HEK293 (cell line): ENCODE measurements around the gene CDH12.

ENCODE experiments used
- CTCF ChIA-PET: fragments of 350-600 bp; formaldehyde crosslinking; extraction: SDS; loops from one replicate; lab custom pipeline; 2021; ENCODE audit warnings: antibody characterized with exemption; lab: Yijun Ruan, JAX
- POLR2A ChIA-PET: fragments of 300-600 bp; formaldehyde crosslinking; extraction: SDS; loops from one replicate; lab custom pipeline; 2020; ENCODE audit warnings: antibody characterized with exemption, inconsistent platforms; lab: Yijun Ruan, JAX
- H3K27ac ChIP-seq: fragments of 200-500 bp; sonication (Bioruptor generic); 2 replicates; pipeline ENCODE4 v1.5.1; 2014; ENCODE audit warnings: low read depth, low read length, control low read depth, inconsistent platforms; ENCODE audit errors: extremely low read depth
- H3K36me3 ChIP-seq, 2 experiments: fragments of 200-500 bp in 1 of 2; sonication (Bioruptor generic) in 1 of 2; 1 replicate in 1 of 2; 2 replicates in 1 of 2; pipeline ENCODE4 v1.5.1; 2014 to 2017; ENCODE audit warnings: inconsistent platforms in 2 of 2, low read length in 2 of 2; ENCODE audit not compliant: control insufficient read depth in 2 of 2, insufficient read depth in 1 of 2
- H3K4me1 ChIP-seq: fragments of 200-500 bp; sonication (Bioruptor generic); 2 replicates; pipeline ENCODE4 v1.5.1; 2014; ENCODE audit warnings: mild to moderate bottlenecking, low read length, inconsistent platforms; ENCODE audit not compliant: control insufficient read depth, insufficient read depth
- H3K4me3 ChIP-seq: 2 replicates; pipeline ENCODE4 v1.5.1; 2011; ENCODE audit warnings: low read depth, mild to moderate bottlenecking, control low read depth, low read length, moderate library complexity
- H3K9me3 ChIP-seq: fragments of 200-500 bp; sonication (Bioruptor generic); 2 replicates; pipeline ENCODE4 v1.5.1; 2014; ENCODE audit warnings: low read depth, low read length, inconsistent platforms; ENCODE audit not compliant: control insufficient read depth, insufficient read depth
- HOXA7 ChIP-seq: sonication (generic); formaldehyde crosslinking; IDR thresholded peaks from 2 replicates; pipeline ENCODE4 v1.8.1; 2022; ENCODE audit warnings: missing genetic modification reagents, borderline replicate concordance
- KLF1 ChIP-seq: fragments of 450-650 bp; formaldehyde crosslinking; IDR thresholded peaks from 2 replicates; pipeline ENCODE4 v1.5.1; 2016; ENCODE audit warnings: missing biosample characterization, missing genetic modification characterization
- KLF7 ChIP-seq: fragments of 450-650 bp; formaldehyde crosslinking; IDR thresholded peaks from 2 replicates; pipeline ENCODE4 v1.5.1; 2016; ENCODE audit warnings: missing biosample characterization, missing genetic modification characterization, borderline replicate concordance
- KLF8 ChIP-seq: fragments of 450-650 bp; formaldehyde crosslinking; IDR thresholded peaks from 2 replicates; pipeline ENCODE4 v1.5.1; 2016; ENCODE audit warnings: missing biosample characterization, missing genetic modification characterization
- MEIS1 ChIP-seq: sonication (generic); formaldehyde crosslinking; IDR thresholded peaks from 2 replicates; pipeline ENCODE4 v1.8.1; 2022; ENCODE audit warnings: missing genetic modification reagents, mild to moderate bottlenecking, borderline replicate concordance
- OVOL3 ChIP-seq: fragments of 450-650 bp; formaldehyde crosslinking; IDR thresholded peaks from 2 replicates; pipeline ENCODE4 v1.5.1; 2016; ENCODE audit warnings: missing biosample characterization, missing genetic modification characterization
- REPIN1 ChIP-seq: fragments of 450-650 bp; formaldehyde crosslinking; IDR thresholded peaks from 2 replicates; pipeline ENCODE4 v1.5.1; 2017; ENCODE audit warnings: missing biosample characterization, missing genetic modification characterization, low read depth
- SP3 ChIP-seq: fragments of 450-650 bp; formaldehyde crosslinking; IDR thresholded peaks from 2 replicates; pipeline ENCODE4 v1.5.1; 2016; ENCODE audit warnings: missing biosample characterization, missing genetic modification characterization
- TCF7L2 ChIP-seq: IDR thresholded peaks from 2 replicates; pipeline ENCODE4 v1.6.1; 2011; ENCODE audit warnings: low read depth, mild to moderate bottlenecking, inconsistent platforms, low read length, moderate library complexity, borderline replicate concordance
- YY2 ChIP-seq: fragments of 450-650 bp; formaldehyde crosslinking; IDR thresholded peaks from 2 replicates; pipeline ENCODE4 v1.5.1; 2016; ENCODE audit warnings: missing biosample characterization, missing genetic modification characterization
- ZBTB20 ChIP-seq: fragments of 450-650 bp; formaldehyde crosslinking; IDR thresholded peaks from 2 replicates; pipeline ENCODE4 v1.5.1; 2016; ENCODE audit warnings: missing biosample characterization, missing genetic modification characterization
- ZNF132 ChIP-seq: fragments of 450-650 bp; formaldehyde crosslinking; IDR thresholded peaks from 2 replicates; pipeline ENCODE4 v1.5.1; 2017; ENCODE audit warnings: missing biosample characterization, missing genetic modification characterization, borderline replicate concordance
- ZNF169 ChIP-seq: fragments of 450-650 bp; formaldehyde crosslinking; IDR thresholded peaks from 2 replicates; pipeline ENCODE4 v1.5.1; 2016; ENCODE audit warnings: missing biosample characterization, missing genetic modification characterization
- ZNF174 ChIP-seq: fragments of 450-650 bp; formaldehyde crosslinking; IDR thresholded peaks from 2 replicates; pipeline ENCODE4 v1.5.0; 2017; ENCODE audit warnings: missing biosample characterization, mild to moderate bottlenecking, missing genetic modification characterization
- ZNF24 ChIP-seq: fragments of 450-650 bp; formaldehyde crosslinking; IDR thresholded peaks from 2 replicates; pipeline ENCODE4 v1.5.1; 2016; ENCODE audit warnings: missing biosample characterization, missing genetic modification characterization
- ZNF266 ChIP-seq: fragments of 450-650 bp; formaldehyde crosslinking; IDR thresholded peaks from 2 replicates; pipeline ENCODE4 v1.5.1; 2016; ENCODE audit warnings: missing biosample characterization, missing genetic modification characterization, low read depth
- ZNF302 ChIP-seq: fragments of 450-650 bp; formaldehyde crosslinking; IDR thresholded peaks from 2 replicates; pipeline ENCODE4 v1.5.1; 2016; ENCODE audit warnings: missing biosample characterization, missing genetic modification characterization, low read depth
- ZNF37A ChIP-seq: fragments of 450-650 bp; IDR thresholded peaks from 2 replicates; pipeline ENCODE4 v1.5.1; 2018; ENCODE audit warnings: missing biosample characterization, missing genetic modification characterization
- ZNF548 ChIP-seq: fragments of 450-650 bp; formaldehyde crosslinking; IDR thresholded peaks from 2 replicates; pipeline ENCODE4 v1.5.1; 2016; ENCODE audit warnings: missing biosample characterization, missing genetic modification characterization
- ZNF555 ChIP-seq: fragments of 450-650 bp; formaldehyde crosslinking; conservative IDR thresholded peaks from 2 replicates; pipeline ENCODE4 v1.5.1; 2017; ENCODE audit warnings: missing biosample characterization, mild to moderate bottlenecking, missing genetic modification characterization, inconsistent platforms
- ZNF629 ChIP-seq: fragments of 450-650 bp; formaldehyde crosslinking; IDR thresholded peaks from 2 replicates; pipeline ENCODE4 v1.5.1; 2017; ENCODE audit warnings: missing biosample characterization, missing genetic modification characterization
- ZSCAN18 ChIP-seq: fragments of 450-650 bp; formaldehyde crosslinking; IDR thresholded peaks from 2 replicates; pipeline ENCODE4 v1.5.1; 2016; ENCODE audit warnings: missing biosample characterization, missing genetic modification characterization
- ZXDB ChIP-seq: fragments of 450-650 bp; formaldehyde crosslinking; IDR thresholded peaks from 2 replicates; pipeline ENCODE4 v1.5.1; 2016; ENCODE audit warnings: missing biosample characterization, missing genetic modification characterization
- TF ChIP-seq, protein P1 (sequence below): fragments of 450-650 bp; formaldehyde crosslinking; IDR thresholded peaks from 2 replicates; pipeline ENCODE4 v1.5.1; 2017; ENCODE audit warnings: missing biosample characterization, missing genetic modification characterization
- TF ChIP-seq, protein P2 (sequence below): fragments of 450-650 bp; formaldehyde crosslinking; IDR thresholded peaks from 2 replicates; pipeline ENCODE4 v1.5.1; 2016; ENCODE audit warnings: missing biosample characterization, missing genetic modification characterization, low read depth
- TF ChIP-seq, protein P3 (sequence below): fragments of 450-650 bp; formaldehyde crosslinking; IDR thresholded peaks from 2 replicates; pipeline ENCODE4 v1.5.1; 2016; ENCODE audit warnings: missing biosample characterization, missing genetic modification characterization

CDH12 gene

DNA sequence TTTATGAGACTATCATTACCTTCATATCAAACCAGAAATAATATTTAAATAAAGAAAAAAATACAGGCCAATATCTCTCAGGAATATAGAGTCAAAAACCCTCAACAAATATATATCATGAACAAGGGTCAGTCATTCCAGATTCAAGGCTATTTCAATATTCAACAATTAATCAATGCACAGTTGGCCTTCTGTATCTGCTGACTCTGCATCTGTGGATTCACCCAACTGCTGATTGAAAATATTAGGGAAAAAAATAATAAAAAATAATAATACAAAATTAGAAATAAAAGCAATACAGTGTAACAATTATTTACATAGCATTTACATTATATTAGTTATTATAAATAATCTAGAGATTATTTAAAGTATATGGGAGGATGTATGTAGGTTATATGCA lies 1114.0 kb downstream of the CDH12 start:
- Histone ChIP-seq H3K9me3 (no peaks in the 10 kb centered on the region), H3K36me3 (no peaks in the 10 kb centered on the region), H3K27ac (no peak overlapping the region), H3K4me1 (no peaks in the 10 kb centered on the region), H3K4me3 (no peak overlapping the region)
- CTCF ChIA-PET = no interaction called here
- TF ChIP-seq TCF7L2 (no peak), OVOL3 (tag by site-specific recombination) (no peak), ZNF266 (tag by site-specific recombination) (no peak), ZNF132 (no peak), ZNF629 (tag by site-specific recombination) (no peak), ZXDB (no peak), ZNF37A (tag by site-specific recombination) (no peak), KLF7 (no peak)
- TF ChIP-seq, protein P1, sequence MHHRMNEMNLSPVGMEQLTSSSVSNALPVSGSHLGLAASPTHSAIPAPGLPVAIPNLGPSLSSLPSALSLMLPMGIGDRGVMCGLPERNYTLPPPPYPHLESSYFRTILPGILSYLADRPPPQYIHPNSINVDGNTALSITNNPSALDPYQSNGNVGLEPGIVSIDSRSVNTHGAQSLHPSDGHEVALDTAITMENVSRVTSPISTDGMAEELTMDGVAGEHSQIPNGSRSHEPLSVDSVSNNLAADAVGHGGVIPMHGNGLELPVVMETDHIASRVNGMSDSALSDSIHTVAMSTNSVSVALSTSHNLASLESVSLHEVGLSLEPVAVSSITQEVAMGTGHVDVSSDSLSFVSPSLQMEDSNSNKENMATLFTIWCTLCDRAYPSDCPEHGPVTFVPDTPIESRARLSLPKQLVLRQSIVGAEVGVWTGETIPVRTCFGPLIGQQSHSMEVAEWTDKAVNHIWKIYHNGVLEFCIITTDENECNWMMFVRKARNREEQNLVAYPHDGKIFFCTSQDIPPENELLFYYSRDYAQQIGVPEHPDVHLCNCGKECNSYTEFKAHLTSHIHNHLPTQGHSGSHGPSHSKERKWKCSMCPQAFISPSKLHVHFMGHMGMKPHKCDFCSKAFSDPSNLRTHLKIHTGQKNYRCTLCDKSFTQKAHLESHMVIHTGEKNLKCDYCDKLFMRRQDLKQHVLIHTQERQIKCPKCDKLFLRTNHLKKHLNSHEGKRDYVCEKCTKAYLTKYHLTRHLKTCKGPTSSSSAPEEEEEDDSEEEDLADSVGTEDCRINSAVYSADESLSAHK (tag by site-specific recombination) = no peak
- POLR2A ChIA-PET = no interaction called here

DNA sequence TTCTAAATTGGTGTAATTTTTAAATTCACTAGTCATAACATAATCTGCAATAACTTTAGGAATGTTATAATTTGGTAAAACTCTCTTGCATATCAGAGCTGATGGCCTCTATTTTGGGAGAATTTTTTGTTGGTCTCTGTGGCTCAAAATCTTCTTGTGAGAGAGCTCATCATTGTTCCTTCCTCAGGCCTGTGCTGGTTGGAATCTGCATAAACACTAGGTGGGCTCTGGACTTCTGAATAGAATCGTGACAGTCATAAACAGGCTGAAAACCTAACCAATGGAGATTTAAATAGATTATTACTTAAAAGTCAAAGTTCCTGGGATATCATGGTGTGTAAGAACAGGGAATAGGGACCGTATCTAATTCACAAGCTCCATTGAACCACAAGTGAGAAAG lies 1129.6 kb downstream of the CDH12 start:
- no peaks in the 10 kb centered on the region for H3K36me3 ChIP-seq
- H3K27ac ChIP-seq = no peak overlapping the region
- H3K9me3 ChIP-seq = no peaks in the 10 kb centered on the region
- CTCF ChIA-PET = no interaction called here
- no peak for TF ChIP-seq ZNF555
- no peak for TF ChIP-seq YY2 (tag by site-specific recombination)
- TF ChIP-seq MEIS1 = no peak
- TF ChIP-seq ZNF548 = no peak
- TF ChIP-seq ZNF24 = no peak
- TF ChIP-seq, protein P2, sequence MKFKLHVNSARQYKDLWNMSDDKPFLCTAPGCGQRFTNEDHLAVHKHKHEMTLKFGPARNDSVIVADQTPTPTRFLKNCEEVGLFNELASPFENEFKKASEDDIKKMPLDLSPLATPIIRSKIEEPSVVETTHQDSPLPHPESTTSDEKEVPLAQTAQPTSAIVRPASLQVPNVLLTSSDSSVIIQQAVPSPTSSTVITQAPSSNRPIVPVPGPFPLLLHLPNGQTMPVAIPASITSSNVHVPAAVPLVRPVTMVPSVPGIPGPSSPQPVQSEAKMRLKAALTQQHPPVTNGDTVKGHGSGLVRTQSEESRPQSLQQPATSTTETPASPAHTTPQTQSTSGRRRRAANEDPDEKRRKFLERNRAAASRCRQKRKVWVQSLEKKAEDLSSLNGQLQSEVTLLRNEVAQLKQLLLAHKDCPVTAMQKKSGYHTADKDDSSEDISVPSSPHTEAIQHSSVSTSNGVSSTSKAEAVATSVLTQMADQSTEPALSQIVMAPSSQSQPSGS (tag by site-specific recombination) = no peak
- no peak for TF ChIP-seq ZNF169 (tag by site-specific recombination)
- TF ChIP-seq KLF8 (tag by site-specific recombination) = no peak
- no peak for TF ChIP-seq ZNF174 (tag by site-specific recombination)
- TF ChIP-seq HOXA7 = no peak
- TF ChIP-seq ZBTB20 (tag by site-specific recombination) = no peak
- TF ChIP-seq ZNF266 (tag by site-specific recombination) = no peak
- TF ChIP-seq, protein P3, sequence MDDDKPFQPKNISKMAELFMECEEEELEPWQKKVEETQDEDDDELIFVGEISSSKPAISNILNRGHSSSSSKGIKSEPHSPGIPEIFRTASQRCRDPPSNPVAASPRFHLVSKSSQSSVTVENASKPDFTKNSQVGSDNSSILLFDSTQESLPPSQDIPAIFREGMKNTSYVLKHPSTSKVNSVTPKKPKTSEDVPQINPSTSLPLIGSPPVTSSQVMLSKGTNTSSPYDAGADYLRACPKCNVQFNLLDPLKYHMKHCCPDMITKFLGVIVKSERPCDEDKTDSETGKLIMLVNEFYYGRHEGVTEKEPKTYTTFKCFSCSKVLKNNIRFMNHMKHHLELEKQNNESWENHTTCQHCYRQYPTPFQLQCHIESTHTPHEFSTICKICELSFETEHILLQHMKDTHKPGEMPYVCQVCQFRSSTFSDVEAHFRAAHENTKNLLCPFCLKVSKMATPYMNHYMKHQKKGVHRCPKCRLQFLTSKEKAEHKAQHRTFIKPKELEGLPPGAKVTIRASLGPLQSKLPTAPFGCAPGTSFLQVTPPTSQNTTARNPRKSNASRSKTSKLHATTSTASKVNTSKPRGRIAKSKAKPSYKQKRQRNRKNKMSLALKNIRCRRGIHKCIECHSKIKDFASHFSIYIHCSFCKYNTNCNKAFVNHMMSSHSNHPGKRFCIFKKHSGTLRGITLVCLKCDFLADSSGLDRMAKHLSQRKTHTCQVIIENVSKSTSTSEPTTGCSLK = no peak
- TF ChIP-seq ZNF302 (tag by site-specific recombination) = no peak
- TF ChIP-seq KLF1 (tag by site-specific recombination) = no peak
- no peak for TF ChIP-seq SP3 (tag by site-specific recombination)
- TF ChIP-seq OVOL3 (tag by site-specific recombination) = no peak
- no peak for TF ChIP-seq REPIN1 (tag by site-specific recombination)
- TF ChIP-seq ZSCAN18 (tag by site-specific recombination) = no peak
- TF ChIP-seq, all 188 proteins: peak for 0
- H3K4me3 ChIP-seq = no peak overlapping the region
- POLR2A ChIA-PET = no interaction called here
- H3K4me1 ChIP-seq = no peaks in the 10 kb centered on the region
